ENCODE results near the gene HBS1L.

The HBS1L gene

DNA sequence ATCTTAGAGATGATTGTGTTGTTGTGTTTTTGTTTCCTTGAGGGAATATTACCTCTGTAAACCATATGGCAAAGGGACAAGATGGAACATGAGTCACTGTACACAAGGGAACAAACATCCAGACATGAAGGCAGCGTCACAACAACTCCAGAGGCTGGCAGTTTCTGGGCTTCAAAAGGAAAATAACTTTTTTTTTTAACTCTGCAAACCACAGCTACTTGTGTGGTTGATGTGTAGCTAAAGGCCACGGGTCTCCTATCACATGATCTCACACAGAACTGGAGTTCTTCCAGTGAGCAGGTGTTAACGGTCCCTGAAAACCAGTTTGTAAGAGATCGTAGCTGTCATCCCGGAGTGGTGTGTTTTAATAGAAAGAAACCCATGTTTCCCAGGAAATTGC lies 33.2 kb upstream of the HBS1L start:
- no peak for TF ChIP-seq GATA3 (IDR thresholded peaks at IDR 0.05; ENCODE audit: low read depth, low read length)

GRCh38 chr6:135087403-135087802 lies 32.8 kb upstream of the HBS1L start:
- no peak for TF ChIP-seq GATA3 (IDR thresholded peaks at IDR 0.05; ENCODE audit: low read depth, low read length)
- no peak for TF ChIP-seq GATA2 (IDR thresholded peaks at IDR 0.05; ENCODE audit: low read depth, low read length)

GRCh38 chr6:135086414-135086764 lies 31.8 kb upstream of the HBS1L start:
- TF ChIP-seq GATA2 (IDR thresholded peaks at IDR 0.05; ENCODE audit: low read depth, low read length) (no peak), GATA3 (IDR thresholded peaks at IDR 0.05; ENCODE audit: low read depth, low read length) (no peak)

DNA sequence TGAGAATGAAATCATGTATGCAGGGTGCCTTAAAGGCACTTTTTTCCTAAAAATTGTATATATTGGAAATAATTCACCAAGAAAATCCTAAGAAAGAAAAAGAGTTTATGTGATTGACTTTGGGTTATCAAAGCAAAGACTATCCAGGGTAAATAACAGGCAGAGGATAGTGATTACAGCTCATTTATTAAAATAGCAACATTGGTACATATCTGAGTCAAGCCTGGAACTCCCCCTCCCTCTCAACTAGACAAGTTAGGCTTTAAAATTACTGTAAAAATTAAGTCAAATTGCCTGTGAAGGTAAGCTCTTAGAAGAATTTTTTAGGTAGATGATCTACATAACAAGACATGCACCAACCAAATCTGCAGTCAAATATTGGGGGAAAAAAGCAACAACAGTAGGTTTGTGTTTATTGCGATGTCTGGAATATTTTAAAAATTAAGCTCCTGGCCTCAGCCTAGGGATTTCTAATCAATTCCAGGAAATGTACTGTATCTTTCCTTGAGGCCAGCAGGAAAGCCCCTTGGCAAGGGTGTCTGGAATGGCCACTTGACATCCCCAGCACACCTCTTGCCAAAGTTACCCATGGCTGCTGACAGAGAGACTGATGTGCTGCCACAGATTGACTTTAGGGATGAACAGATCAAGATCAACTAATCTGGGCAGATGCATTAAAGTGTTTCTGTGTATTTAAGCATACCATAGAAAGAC lies 31.2 kb upstream of the HBS1L start:
- TF ChIP-seq GATA2 (IDR thresholded peaks at IDR 0.05; ENCODE audit: low read depth, low read length), result no peak
- TF ChIP-seq GATA3 (IDR thresholded peaks at IDR 0.05; ENCODE audit: low read depth, low read length), result no peak

DNA sequence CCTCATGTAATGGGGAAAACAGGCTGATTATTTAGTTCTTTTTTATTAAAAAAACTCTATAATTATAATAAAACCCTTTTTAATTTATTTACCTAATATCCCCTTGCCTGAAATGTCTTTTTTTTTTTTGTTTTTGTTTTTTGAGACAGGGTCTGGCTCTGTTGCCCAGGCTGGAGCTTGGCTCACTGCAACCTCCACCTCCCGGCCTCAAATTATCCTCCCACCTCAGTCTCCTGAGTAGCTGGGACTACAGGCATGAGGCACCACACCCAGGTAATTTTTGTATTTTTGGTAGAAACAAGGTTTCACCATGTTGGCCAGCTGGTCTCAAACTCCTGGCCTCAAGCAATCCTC lies 30.3 kb upstream of the HBS1L start:
- TF ChIP-seq GATA2 (IDR thresholded peaks at IDR 0.05; ENCODE audit: low read depth, low read length), result no peak
- no peak for TF ChIP-seq GATA3 (IDR thresholded peaks at IDR 0.05; ENCODE audit: low read depth, low read length)

- no peak for TF ChIP-seq GATA2 (IDR thresholded peaks at IDR 0.05; ENCODE audit: low read depth, low read length)
- TF ChIP-seq GATA3 (IDR thresholded peaks at IDR 0.05; ENCODE audit: low read depth, low read length), result no peak
Observed at GRCh38 chr6:135084001-135084915, 29.6 kb upstream of the HBS1L start.

- TF ChIP-seq GATA3 (IDR thresholded peaks at IDR 0.05; ENCODE audit: low read depth, low read length), result no peak
- TF ChIP-seq GATA2 (IDR thresholded peaks at IDR 0.05; ENCODE audit: low read depth, low read length), result no peak
Observed at GRCh38 chr6:135081966-135082365, 27.3 kb upstream of the HBS1L start.

DNA sequence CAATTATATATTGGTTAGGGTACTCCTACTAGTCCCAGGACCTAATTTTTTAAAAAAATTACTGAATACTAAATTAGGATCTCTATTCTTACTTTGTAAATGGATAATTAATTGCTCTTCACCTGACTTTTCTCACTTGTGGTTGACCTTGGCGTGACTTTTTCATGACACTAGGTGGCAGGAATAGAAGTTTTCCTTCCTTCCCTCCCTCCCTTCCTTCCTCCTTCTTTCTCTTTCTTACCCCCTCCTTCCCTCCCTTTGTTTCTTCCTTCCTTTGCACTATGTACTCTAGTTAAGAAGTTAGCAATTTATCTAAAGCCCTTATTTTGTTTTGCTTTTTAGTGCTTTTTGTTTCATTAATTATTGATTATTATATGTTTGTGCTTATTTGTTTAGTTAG lies 20.4 kb upstream of the HBS1L start:
- TF ChIP-seq GATA3 (IDR thresholded peaks at IDR 0.05; ENCODE audit: low read depth, low read length) (no peak), GATA2 (IDR thresholded peaks at IDR 0.05; ENCODE audit: low read depth, low read length) (no peak)

- TF ChIP-seq GATA3 (IDR thresholded peaks at IDR 0.05; ENCODE audit: low read depth, low read length), result no peak
- TF ChIP-seq GATA2 (IDR thresholded peaks at IDR 0.05; ENCODE audit: low read depth, low read length), result no peak
Observed at GRCh38 chr6:135073756-135074393, 19.3 kb upstream of the HBS1L start.

DNA sequence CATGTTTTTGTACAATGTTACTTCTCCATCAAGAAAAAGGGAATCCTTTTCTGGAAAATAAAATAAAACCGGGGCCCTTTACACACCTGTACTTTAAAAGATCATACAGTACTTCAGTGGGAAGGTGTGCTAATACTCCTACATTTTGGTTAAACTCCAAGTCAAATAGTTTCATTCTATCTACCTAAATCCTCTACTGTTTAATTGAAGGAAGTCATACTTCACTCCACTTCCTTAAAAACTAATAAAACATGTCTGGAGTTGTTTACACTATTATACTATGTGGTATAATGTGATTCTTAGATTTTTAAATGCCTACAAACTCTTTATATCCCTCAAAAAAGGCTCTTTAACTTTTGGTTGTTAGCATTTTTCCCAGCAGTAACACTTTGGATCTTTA lies 18.6 kb upstream of the HBS1L start:
- TF ChIP-seq GATA3 (IDR thresholded peaks at IDR 0.05; ENCODE audit: low read depth, low read length), result no peak
- TF ChIP-seq GATA2 (IDR thresholded peaks at IDR 0.05; ENCODE audit: low read depth, low read length), result no peak

GRCh38 chr6:135072753-135073152 lies 18.1 kb upstream of the HBS1L start:
- TF ChIP-seq GATA2 (IDR thresholded peaks at IDR 0.05; ENCODE audit: low read depth, low read length), result no peak
- no peak for TF ChIP-seq GATA3 (IDR thresholded peaks at IDR 0.05; ENCODE audit: low read depth, low read length)

GRCh38 chr6:135071541-135071940 lies 16.9 kb upstream of the HBS1L start:
- no peak for TF ChIP-seq GATA2 (IDR thresholded peaks at IDR 0.05; ENCODE audit: low read depth, low read length)
- TF ChIP-seq GATA3 (IDR thresholded peaks at IDR 0.05; ENCODE audit: low read depth, low read length), result no peak

DNA sequence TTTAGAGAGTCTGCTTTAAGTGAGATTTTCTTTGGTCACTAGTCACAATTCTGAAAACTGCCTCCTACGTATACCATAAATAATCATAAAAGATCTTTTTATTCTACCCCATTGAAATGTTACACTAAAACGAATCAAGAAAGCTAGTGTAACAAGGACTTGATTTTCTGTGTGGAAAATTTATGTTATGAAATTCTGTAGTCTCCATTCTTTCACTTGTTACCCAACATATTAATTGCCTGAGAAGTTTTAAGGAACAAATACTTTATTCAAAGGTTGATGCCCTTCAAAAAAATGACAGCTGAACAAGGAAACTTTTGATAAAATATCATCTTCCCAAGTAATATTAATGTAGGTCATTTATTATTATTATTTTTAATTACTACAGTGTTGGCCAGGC lies 13.3 kb upstream of the HBS1L start:
- TF ChIP-seq GATA3 (IDR thresholded peaks at IDR 0.05; ENCODE audit: low read depth, low read length), result no peak
- TF ChIP-seq GATA2 (IDR thresholded peaks at IDR 0.05; ENCODE audit: low read depth, low read length), result no peak

DNA sequence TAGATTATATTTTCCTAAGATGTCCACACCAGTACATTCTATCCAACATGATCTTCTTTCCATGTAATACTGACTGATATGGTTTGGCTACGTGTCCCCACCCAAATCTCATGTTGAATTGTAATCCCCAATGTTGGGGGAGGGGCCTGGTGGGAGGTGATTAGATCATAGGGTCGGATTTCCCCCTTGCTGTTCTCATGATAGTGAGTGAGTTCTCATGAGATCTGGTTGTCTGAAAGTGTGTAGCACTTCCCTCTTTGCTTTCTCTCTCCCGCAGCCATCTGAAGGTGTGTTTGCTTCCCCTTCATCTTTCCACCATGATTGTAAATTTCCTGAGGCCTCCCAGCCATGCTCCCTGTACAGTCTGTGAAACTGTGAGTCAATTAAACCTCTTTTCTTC lies 12.2 kb upstream of the HBS1L start:
- no peak for TF ChIP-seq GATA3 (IDR thresholded peaks at IDR 0.05; ENCODE audit: low read depth, low read length)
- no peak for TF ChIP-seq GATA2 (IDR thresholded peaks at IDR 0.05; ENCODE audit: low read depth, low read length)

DNA sequence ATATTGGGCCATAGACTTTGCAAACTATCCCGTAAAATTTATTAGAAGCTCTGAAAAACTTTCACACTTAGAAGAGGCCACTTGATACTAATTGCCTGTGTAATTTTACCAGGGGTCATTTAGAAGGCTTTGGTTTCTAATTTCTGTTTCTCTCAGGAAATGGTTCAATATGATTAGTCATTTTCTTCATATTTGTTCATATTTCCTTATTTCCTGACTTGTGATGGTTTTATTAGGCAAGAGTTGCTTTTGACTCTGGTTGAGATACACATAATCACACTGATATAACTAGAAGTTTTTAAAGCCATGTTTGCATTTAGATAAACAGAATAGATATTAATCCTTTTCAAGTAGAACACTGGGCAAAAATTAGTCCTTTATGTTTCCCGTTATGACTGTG lies 11.8 kb upstream of the HBS1L start:
- TF ChIP-seq GATA2 (IDR thresholded peaks at IDR 0.05; ENCODE audit: low read depth, low read length), result no peak
- TF ChIP-seq GATA3 (IDR thresholded peaks at IDR 0.05; ENCODE audit: low read depth, low read length), result no peak
